IMR-90 (cell line): ENCODE measurements around the gene CD1B. TPM values are rescaled to one million over a fixed set of nuclear protein-coding genes. Genes with fewer than 3 reads are reported as not detected.

Experiments
- ATAC-seq: fragments of 200-7000 bp; cut with Tn5 transposase; 2 replicates; pipeline ENCODE4 v1.9.1; 2020; ENCODE audit warnings: low read depth, mild to moderate bottlenecking, moderate library complexity
- Bru-seq: library from RNA; stranded (reverse); fragments of 400-500 nt; gene quantifications from one replicate; lab custom pipeline; 2021; lab: Mats Ljungman, UMichigan
- BruChase-seq, 2 experiments: library from RNA; stranded (reverse); fragments of 400-500 nt; gene quantifications; one replicate each; lab custom pipeline; 2021; lab: Mats Ljungman, UMichigan
- BruUV-seq: library from RNA; stranded (reverse); fragments of 400-500 nt; replicated peaks from 2 replicates; lab custom pipeline; 2021; lab: Mats Ljungman, UMichigan
- CTCF ChIA-PET: fragments of 300-600 bp; formaldehyde crosslinking; extraction: SDS; loops from one replicate; lab custom pipeline; 2021; ENCODE audit warnings: antibody characterized with exemption; lab: Yijun Ruan, JAX
- POLR2A ChIA-PET: fragments of 300-600 bp; sonication (Branson Sonifier 250); formaldehyde crosslinking; loops from one replicate; lab custom pipeline; 2022; ENCODE audit warnings: antibody characterized with exemption; ENCODE audit not compliant: unreplicated experiment; lab: Charles Lee
- DNase-seq: peaks from one replicate; pipeline ENCODE4 v3.0.0; 2013
- H2AFZ ChIP-seq: replicated peaks from 2 replicates; pipeline ENCODE3; 2013; ENCODE audit warnings: low read length, mild to moderate bottlenecking; ENCODE audit not compliant: poor library complexity
- H2AK5ac ChIP-seq: 2 replicates; pipeline ENCODE4 v1.6.1; 2013; ENCODE audit warnings: low read depth, low read length, inconsistent platforms
- H2AK9ac ChIP-seq: replicated peaks from 2 replicates; pipeline ENCODE3; 2013; ENCODE audit warnings: mild to moderate bottlenecking, low read depth, low read length, moderate library complexity; ENCODE audit not compliant: poor library complexity
- H2BK120ac ChIP-seq: 2 replicates; pipeline ENCODE4 v1.6.1; 2013; ENCODE audit warnings: low read depth, low read length, inconsistent platforms
- H2BK15ac ChIP-seq: 3 replicates; pipeline ENCODE4 v1.6.1; 2013; ENCODE audit warnings: low read depth, low read length, inconsistent platforms
- H2BK20ac ChIP-seq: 2 replicates; pipeline ENCODE4 v1.6.1; 2013; ENCODE audit warnings: low read depth, mild to moderate bottlenecking, inconsistent platforms, low read length, moderate library complexity
- H2BK5ac ChIP-seq: 2 replicates; pipeline ENCODE4 v1.6.1; 2013; ENCODE audit warnings: mild to moderate bottlenecking, low read depth, low read length, inconsistent platforms; ENCODE audit not compliant: poor library complexity, severe bottlenecking
- H3K14ac ChIP-seq: replicated peaks from 2 replicates; pipeline ENCODE4 v1.6.1; 2013; ENCODE audit warnings: low read depth, low read length, inconsistent platforms
- H3K18ac ChIP-seq: 2 replicates; pipeline ENCODE4 v1.6.1; 2013; ENCODE audit warnings: low read depth, low read length, control low read depth
- H3K23ac ChIP-seq: 2 replicates; pipeline ENCODE4 v1.6.1; 2013; ENCODE audit warnings: low read depth, low read length, inconsistent platforms
- H3K27ac ChIP-seq: 2 replicates; pipeline ENCODE4 v1.5.1; 2013; ENCODE audit warnings: mild to moderate bottlenecking, control low read depth, low read length; ENCODE audit not compliant: insufficient read depth
- H3K27me3 ChIP-seq: 2 replicates; pipeline ENCODE4 v1.6.1; 2013; ENCODE audit warnings: low read length; ENCODE audit not compliant: control insufficient read depth, insufficient read depth
- H3K36me3 ChIP-seq: 2 replicates; pipeline ENCODE4 v1.6.1; 2013; ENCODE audit warnings: low read length, mixed read lengths; ENCODE audit not compliant: control insufficient read depth, insufficient read depth
- H3K4ac ChIP-seq: 2 replicates; pipeline ENCODE4 v1.6.1; 2013; ENCODE audit warnings: low read depth, low read length, inconsistent platforms
- H3K4me1 ChIP-seq: 2 replicates; pipeline ENCODE4 v1.6.1; 2013; ENCODE audit warnings: low read length, mixed read lengths; ENCODE audit not compliant: control insufficient read depth, insufficient read depth
- H3K4me2 ChIP-seq: 2 replicates; pipeline ENCODE4 v1.6.1; 2013; ENCODE audit warnings: low read depth, mild to moderate bottlenecking, control low read depth, low read length, moderate library complexity
- H3K4me3 ChIP-seq: 2 replicates; pipeline ENCODE4 v1.5.1; 2013; ENCODE audit warnings: low read depth, mild to moderate bottlenecking, control low read depth, low read length, moderate library complexity; ENCODE audit not compliant: insufficient read depth
- H3K56ac ChIP-seq: 2 replicates; pipeline ENCODE4 v1.6.1; 2013; ENCODE audit warnings: low read length, inconsistent platforms; ENCODE audit not compliant: insufficient read depth; ENCODE audit errors: extremely low read depth
- H3K79me1 ChIP-seq, 2 experiments: 2 replicates each; pipeline ENCODE4 v1.6.1; 2013; ENCODE audit warnings: low read length in 2 of 2, inconsistent platforms in 1 of 2, low read depth in 1 of 2
- H3K9ac ChIP-seq: 2 replicates; pipeline ENCODE4 v1.6.1; 2013; ENCODE audit warnings: low read depth, low read length, control low read depth
- H3K9me1 ChIP-seq: 2 replicates; pipeline ENCODE4 v1.6.1; 2013; ENCODE audit warnings: low read length, inconsistent platforms; ENCODE audit not compliant: insufficient read depth
- H3K9me3 ChIP-seq: 2 replicates; pipeline ENCODE4 v1.6.1; 2013; ENCODE audit warnings: low read length; ENCODE audit not compliant: control insufficient read depth, insufficient read depth
- H4K20me1 ChIP-seq: 2 replicates; pipeline ENCODE4 v1.6.1; 2013; ENCODE audit warnings: low read length, inconsistent platforms; ENCODE audit not compliant: insufficient read depth
- H4K5ac ChIP-seq: 2 replicates; pipeline ENCODE4 v1.6.1; 2013; ENCODE audit warnings: mild to moderate bottlenecking, low read depth, low read length, control low read depth
- H4K8ac ChIP-seq, 2 experiments: 2 replicates each; pipeline ENCODE4 v1.6.1; 2013; ENCODE audit warnings: low read depth in 2 of 2, low read length in 2 of 2, control low read depth in 1 of 2, inconsistent platforms in 1 of 2
- H4K91ac ChIP-seq: 2 replicates; pipeline ENCODE4 v1.6.1; 2013; ENCODE audit warnings: low read depth, low read length, inconsistent platforms; ENCODE audit not compliant: insufficient read depth
- MAFK ChIP-seq: IDR thresholded peaks from 2 replicates; pipeline ENCODE4 v1.6.1; 2012; ENCODE audit warnings: low read depth, low read length, improper control_type of control experiment
- WGBS, 2 experiments: methylation state at CpG; one replicate each; pipeline versions ENCODE4 v1.1.5 to v1.1.7; 2013; ENCODE audit warnings: missing lambda C conversion rate in 2 of 2; ENCODE audit not compliant: insufficient read length in 1 of 2; ENCODE audit errors: extremely low coverage in 2 of 2; 5-methylcytosine and 5-hydroxymethylcytosine counted together
- dilution Hi-C: fragments of 300-500 bp; cut with HindIII; formaldehyde crosslinking; loops from one replicate; pipeline ENCODE4 v1.14.3; 2018; ENCODE audit warnings: low sequenced_read_pairs; ENCODE audit not compliant: unreplicated experiment
- in situ Hi-C: fragments of 300-500 bp; cut with MboI; formaldehyde crosslinking; loops from 3 replicates; pipeline ENCODE4 v1.14.3; 2019; ENCODE audit warnings: low sequenced_read_pairs, inconsistent platforms, mixed read lengths
- intact Hi-C: fragments of 100-400 bp; cut with micrococcal nuclease; formaldehyde crosslinking; loops from 2 replicates; pipeline ENCODE4 v1.10.0; 2022
- long read RNA-seq: library from polyadenylated mRNA; unstranded; transcript quantifications from one replicate; pipeline ENCODE4 v2.0.0, GENCODE V29; 2021; ENCODE audit not compliant: unreplicated experiment
- polyA plus RNA-seq, 3 experiments: library from polyadenylated mRNA; depleted of rRNA; stranded (reverse); fragments of >200 nt; gene quantifications; 2 replicates each; pipeline ENCODE4 v1.2.3, GENCODE V29; 2012; ENCODE audit warnings: low replicate concordance in 1 of 3
- total RNA-seq: library from RNA; depleted of rRNA; stranded (reverse); fragments of >200 nt; gene quantifications from 2 replicates; pipeline ENCODE4 v1.2.3, GENCODE V29; 2012; rRNA removed

CD1B gene
- total RNA-seq (not detected in 2 replicates), polyA plus RNA-seq (2012; rRNA removed) (not detected in 2 replicates), Bru-seq, nascent RNA (not detected), BruChase-seq, experiment 1, labeled RNA remaining after a 6-hour chase (not detected), BruChase-seq, experiment 2, labeled RNA remaining after a 2-hour chase (not detected)
- not detected in 2 replicates for polyA plus RNA-seq (2012; cell fraction: cytosol; rRNA removed)
- not detected in 2 replicates for polyA plus RNA-seq (2012; cell fraction: nucleus; rRNA removed; ENCODE audit: low replicate concordance)
- long read RNA-seq = 0 reads

GRCh38 chr1:158331481-158332150 lies at the start of gene CD1B:
CD1B (minus strand) TSS chr1:158331531; CDS start chr1:158331423, 108 bp downstream.
- dilution Hi-C loops (no loop called here), in situ Hi-C loops (no loop called here), intact Hi-C loops (no loop called here)
- H3K4me1 ChIP-seq = no peaks in the 10 kb centered on the region
- no peaks in the 10 kb centered on the region for H3K27me3 ChIP-seq
- H3K4me2 ChIP-seq = no peak within 1 kb of the TSS
- H2AFZ ChIP-seq = no peak within 1 kb of the TSS
- POLR2A ChIA-PET = no interaction called here
- H3K4ac ChIP-seq = no peak within 1 kb of the TSS
- BruUV-seq = no TSS peak
- H3K9ac ChIP-seq = no peak within 1 kb of the TSS
- no CpG with 5 or more reads among the region's 2 CpGs for WGBS, 2 experiments
- H3K36me3 ChIP-seq = no peaks in the 10 kb centered on the region
- H3K14ac ChIP-seq = no peak within 1 kb of the TSS
- H4K20me1 ChIP-seq = no peaks in the 10 kb centered on the region
- peaks cover 3% of the 10 kb centered on the region; the same call in 1 of the 2 replicates for H3K9me3 ChIP-seq
- H3K23ac ChIP-seq = no peak within 1 kb of the TSS
- H3K9me1 ChIP-seq = no peaks in the 10 kb centered on the region
- H3K27ac ChIP-seq = no peak within 1 kb of the TSS
- no peak for TF ChIP-seq MAFK
- no peak within 1 kb of the TSS for H4K91ac ChIP-seq
- H2BK15ac ChIP-seq = no peak within 1 kb of the TSS
- no peak within 1 kb of the TSS for H2BK20ac ChIP-seq
- DNase-seq (no peak), ATAC-seq (no peak)
- H4K5ac ChIP-seq = no peak within 1 kb of the TSS
- no peak within 1 kb of the TSS for H3K4me3 ChIP-seq
- no peak within 1 kb of the TSS for H4K8ac ChIP-seq
- no peak within 1 kb of the TSS for H2AK5ac ChIP-seq
- no peak within 1 kb of the TSS for H2BK120ac ChIP-seq
- CTCF ChIA-PET = interaction anchor here (0.6 kb wide), 1 partner anchor 552 kb away, joined by 3 read pairs; no protein-coding TSS in a partner anchor
- H3K56ac ChIP-seq = no peak within 1 kb of the TSS
- no peak within 1 kb of the TSS for H2BK5ac ChIP-seq
- no peak within 1 kb of the TSS for H2AK9ac ChIP-seq
- H3K18ac ChIP-seq = no peak within 1 kb of the TSS
- no peaks in the 10 kb centered on the region for H3K79me1 ChIP-seq
